ENCODE results near the gene SGCB.

Gene SGCB

DNA sequence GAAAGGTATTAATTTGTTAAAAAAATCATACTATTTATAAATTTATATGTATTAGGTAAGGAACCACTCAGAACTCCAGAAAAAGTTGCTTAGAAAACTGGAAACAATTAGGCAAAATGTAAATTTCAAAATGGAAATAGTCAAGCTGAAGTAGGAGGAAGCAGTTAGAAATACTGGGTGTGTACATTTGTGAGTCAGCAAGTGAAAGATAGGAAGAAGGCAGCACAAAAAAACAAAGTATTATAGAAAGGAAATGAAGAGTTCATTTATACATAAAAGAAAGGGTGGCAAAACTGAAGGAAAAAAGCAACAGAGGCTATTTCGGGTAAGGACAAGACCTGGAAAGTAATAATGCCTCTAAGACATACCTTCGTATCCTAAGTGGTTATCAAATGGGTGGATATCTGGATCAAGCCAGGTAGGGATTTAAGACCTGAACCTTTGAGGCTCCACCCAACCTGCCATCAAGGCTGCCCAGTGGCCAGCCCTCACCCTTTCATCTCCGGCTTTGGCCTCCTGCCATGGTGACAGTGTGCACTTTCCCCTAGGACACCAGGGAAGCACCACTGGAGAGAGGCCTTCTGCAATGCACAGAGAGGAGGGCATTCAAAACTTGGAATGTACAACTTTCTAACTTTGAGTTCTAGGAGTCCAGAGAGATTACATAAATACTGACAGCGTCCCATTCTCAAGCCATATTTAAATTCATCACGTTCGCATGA, 18.0 kb downstream of the SGCB start, which contains the start of gene LRRC66:
Gene LRRC66, minus strand, starts transcription at position 428 of the 722 bp plus-strand sequence. CDS start 2,750 bp downstream, outside the sequence.
- no peak for DNase-seq (ENCODE audit: low spot score)

DNA sequence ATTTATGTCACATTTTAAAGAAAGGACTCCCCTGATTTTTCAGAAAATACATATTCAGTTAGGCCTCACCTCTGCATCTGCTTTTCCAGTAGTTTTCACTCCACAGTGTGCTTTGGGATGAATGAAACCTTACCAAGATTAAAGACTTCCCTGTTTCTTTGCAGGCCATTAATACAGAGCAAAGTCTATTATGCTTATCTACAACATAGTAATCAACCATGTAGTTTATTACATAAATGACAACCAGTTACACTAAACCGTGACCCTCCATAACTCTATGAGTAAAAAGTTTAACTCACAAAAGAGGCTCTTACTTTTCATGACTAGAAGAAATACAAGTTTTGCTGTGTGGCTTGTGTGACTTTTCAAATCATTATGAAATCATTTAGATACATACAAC, 20.3 kb downstream of the SGCB start:
- DNase-seq (ENCODE audit: low spot score): no peak

DNA sequence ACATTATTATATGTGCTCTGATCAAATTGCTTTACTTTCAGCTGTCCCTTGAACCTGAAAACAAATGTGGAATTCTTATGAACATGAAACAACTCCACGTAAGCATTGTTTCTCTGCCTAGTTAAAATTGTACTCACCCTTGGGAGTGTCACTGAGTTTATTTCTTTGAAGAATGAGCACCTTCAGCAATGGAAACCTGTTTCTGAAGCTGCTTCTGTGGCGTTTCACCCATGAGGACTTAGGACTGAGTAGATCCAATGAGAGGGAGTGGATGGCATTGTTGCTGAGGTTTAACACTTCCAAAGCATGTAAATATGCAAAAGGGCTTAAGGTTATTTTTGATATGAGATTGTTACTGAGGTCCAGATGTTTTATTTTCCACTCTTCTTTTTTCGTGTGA, 21.1 kb downstream of the SGCB start:
- DNase-seq (ENCODE audit: low spot score): no peak

DNA sequence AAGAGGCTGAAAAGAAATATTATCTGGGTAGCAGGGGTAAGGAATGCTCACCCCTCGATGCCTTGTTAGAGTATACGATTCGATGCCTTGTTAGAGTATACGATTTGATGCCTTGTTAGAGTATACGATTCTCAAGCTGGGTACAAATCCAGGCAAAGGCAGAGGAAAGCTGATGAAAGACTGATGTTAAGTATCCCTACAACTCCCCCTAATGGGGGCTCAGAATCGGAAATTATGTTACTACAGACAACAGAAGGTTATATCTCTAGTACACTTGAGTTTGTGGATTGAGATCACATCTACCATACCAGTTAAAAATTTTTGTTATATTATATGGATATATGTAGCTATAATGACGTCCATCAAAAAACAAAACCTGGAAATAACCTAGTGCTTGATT, 22.7 kb downstream of the SGCB start:
- DNase-seq (ENCODE audit: low spot score): no peak

DNA sequence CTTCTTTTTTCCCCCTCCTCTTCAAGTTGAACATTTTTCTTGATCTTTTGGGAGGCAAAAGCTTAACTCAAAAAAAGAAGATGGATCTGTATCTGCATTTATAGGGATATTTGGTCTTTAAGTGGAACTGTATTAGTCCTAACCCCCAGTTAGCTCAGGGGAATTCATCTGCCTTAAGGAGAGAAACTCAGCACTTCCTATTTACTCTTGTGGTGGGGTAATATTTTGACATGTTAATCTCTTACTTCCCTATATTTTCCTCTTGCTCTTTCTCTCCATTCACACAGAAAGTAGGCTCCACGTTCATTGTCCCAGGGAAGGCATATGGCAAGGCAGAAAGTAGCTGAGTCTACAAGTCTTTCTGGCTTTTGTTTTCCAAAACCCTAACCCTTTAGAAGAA, 23.2 kb downstream of the SGCB start:
- no peak for DNase-seq (ENCODE audit: low spot score)

DNA sequence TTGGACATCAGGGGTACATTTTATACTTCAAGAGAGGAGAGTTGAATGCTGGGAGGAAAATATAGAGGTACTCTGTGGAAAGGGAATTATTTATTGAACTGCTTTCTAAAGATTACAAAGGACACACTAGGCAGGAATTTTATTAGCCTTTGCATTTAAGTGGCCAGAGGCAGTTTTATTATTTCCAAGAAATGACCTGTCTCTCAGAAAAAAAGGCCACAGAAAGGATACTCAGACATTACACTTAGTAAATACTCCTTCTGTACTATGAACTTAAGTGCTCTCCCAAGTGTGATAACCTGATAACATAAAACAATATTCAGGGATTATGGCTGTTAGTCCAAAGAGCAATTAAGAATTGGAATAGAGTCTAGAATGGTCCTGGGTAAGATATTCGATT, 25.4 kb downstream of the SGCB start:
- no peak for DNase-seq (ENCODE audit: low spot score)

DNA sequence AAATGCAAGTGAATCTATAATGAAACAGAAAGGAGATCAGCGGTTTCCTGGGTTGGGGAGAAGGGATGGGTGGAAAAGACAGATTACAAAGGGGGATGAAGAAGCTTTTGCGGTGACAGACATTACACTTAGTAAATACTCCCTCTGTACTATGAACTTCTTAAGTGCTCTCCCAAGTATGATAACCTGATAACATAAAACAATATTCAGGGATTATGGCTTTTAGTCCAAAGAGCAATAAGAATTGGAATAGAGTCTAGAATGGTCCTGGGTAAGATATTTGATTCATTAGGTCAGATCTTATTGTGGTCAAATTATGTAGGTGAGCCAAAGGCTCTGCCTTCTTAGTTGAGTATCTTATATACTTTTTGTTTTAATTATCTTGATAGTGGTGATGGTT, 27.1 kb downstream of the SGCB start:
- DNase-seq (ENCODE audit: low spot score): no peak

DNA sequence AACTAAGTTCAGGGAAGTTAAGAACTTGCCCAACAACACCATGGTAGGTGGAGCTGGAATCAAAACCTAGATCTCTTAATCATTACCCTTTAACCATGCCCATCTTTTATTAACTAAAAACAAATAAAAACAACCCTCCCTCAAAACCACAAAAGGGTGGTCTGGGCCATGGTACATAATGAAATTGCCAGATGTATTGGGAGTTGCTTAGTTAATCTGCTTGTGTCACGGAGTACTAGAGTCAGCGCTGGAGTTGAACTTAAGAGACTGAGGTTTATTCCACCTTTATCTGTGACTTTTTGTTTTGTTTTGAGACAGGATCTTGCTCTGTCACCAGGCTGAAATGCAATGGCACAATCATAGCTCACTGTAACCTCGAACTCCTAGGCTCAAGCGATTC, 31.2 kb downstream of the SGCB start:
- no peak for DNase-seq (ENCODE audit: low spot score)

DNA sequence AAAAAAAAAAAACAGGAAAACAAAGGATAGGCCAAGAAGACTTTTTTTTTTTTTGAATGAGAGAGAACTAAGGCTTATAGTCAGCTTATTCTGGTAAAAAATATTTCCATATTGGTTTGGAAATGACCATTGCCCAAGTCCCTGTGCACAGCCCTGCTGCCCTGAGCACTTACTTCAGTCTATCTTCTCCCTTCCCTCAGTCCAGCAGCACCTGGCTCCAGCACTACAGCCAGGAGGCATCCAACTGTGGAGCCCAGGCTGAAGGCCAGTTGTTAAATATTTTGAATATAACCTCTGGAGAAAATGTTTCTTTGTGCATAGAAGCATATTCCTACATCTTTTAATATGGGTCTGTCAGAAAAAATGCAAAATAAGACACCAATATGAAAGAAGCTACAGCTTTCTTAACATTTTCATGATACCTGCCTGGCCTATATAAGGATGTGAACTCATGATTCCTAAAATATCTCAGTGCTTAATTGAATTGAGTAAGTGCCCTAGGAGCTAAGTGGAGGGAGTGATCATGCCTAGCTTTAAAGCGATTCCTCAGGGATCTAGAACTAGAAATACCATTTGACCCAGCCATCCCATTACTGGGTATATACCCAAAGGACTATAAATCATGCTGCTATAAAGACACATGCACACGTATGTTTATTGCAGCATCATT, 32.4 kb downstream of the SGCB start:
- DNase-seq (ENCODE audit: low spot score): no peak

DNA sequence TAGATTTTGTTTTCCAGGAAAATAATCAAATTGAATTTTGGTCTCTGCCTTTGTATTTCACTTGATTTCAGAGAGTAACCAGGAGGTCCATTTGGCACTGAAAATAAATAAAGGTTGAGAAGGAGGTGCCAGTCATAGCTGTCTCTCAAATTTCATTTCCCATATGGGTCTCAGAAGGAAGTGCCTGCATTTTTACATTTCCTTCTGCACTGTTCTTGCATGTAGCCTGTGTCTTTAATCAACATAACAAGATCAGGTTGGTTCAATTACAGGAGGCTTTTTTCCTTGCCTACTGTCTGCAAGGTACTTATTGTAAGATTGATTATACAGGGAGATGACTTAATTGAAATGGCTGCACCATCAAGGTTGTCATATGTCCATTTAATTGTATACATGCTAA, 33.7 kb downstream of the SGCB start:
- no peak for DNase-seq (ENCODE audit: low spot score)

DNA sequence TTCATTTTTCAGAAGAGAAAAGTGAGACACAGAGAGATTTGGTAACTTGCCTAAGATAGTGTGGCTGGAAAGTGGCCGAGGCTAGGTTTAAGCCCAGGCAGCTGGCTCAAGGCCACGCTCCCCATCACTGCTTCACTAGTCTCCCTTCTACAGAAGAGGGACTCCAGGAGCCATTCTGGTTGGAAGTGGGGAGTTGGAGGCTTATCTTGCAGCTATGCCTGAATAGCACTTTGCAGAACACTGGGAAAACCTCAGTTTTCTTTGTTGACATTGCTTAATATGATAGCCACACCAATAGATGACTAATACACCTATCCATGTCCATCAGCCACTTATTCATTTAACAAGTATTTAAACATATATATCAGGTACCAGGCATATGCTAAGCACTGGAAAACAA, 36.5 kb downstream of the SGCB start:
- no peak for DNase-seq (ENCODE audit: low spot score)

DNA sequence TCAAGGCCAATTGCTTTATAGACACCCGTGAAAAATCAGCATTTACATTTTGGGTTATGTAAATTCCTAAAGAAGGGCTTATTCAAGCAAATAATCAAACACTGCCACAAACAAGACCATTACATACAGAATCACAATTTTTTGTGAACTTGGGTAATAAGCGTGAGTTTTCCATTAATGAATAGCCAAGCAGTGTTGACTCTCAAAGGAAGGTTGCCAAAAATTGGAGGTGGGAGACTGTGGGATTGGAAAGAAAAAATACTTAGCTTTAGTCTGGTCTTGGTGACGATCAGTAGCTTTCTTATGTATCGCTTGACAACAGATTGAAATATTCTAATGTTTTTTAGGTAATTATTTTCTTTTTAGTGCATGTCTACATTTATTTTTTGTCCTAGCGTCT, 38.8 kb downstream of the SGCB start:
- no peak for DNase-seq (ENCODE audit: low spot score)

DNA sequence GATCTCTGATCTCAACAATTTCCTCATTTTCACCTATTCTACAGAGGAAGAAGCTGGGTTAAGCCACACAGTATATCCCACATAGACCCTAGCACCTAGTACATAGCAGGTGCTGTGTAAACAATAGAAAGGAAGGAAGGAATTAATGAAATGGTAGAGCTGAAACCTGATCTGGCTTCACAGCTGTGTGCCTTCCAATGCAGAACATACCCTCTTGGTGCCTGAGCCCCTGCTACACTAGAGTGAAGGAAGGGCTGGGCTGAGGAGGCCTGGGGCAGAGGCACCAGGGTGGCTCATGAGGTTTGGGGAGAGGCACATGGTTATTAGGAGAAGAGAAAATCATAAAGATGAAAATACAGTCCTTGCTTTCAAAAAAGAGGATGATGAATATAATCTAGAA, 39.3 kb downstream of the SGCB start:
- no peak for DNase-seq (ENCODE audit: low spot score)

DNA sequence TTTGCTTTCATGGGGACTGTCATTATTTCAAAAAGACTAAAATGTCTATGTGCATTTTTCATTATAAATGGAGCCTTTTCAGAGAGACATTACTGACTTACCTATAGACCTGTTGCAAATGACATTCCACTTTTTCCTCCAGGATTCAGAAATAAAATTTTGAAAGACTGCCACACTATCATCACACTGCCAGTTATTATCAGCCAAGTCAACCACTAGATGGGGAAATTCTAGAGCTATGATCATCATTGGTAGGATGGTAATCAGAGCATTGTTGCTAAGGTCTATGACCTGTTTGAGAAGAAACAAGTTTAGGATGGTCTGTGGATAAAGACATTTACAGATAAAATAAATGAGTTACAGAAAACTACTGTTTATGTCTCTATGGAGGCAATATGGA, 40.5 kb downstream of the SGCB start:
- DNase-seq (ENCODE audit: low spot score): no peak

DNA sequence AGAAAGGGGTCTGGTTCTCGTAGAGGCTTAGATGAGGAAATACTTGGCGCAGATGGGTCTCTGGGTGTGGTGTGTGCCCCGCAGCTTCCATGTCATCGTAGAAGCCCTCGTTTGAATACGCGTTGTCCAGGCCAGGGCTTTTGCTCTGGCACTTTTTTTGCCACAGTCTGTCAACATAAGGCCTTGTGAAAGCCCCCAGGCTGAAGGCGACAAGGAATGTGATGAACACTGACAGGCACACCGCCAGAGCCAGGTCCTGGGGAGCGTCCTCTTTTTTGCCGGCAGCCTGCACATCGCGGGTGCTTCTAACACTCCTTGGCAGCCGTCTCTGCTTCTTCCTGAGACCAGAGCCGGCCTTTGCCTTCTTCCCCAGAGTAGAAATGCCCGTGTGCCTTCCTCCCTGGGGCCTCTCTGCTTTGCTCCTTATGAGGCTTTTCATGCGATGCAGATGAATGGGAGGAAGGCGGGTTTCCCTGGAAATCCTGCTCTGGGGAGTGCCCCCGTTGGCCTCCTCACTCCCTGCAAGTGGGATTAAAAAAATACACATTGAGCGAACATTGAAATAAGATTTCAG, 42.4 kb downstream of the SGCB start:
- DNase-seq (ENCODE audit: low spot score): no peak
